Fibroblast of the aortic adventitia (primary cell): ENCODE results near the gene WIPI1. TPM values are rescaled to one million over a fixed set of nuclear protein-coding genes. Genes with fewer than 3 reads are reported as not detected.

Source experiments
- DNase-seq: peaks from one replicate; pipeline ENCODE4 v3.0.0-alpha.2; 2010; ENCODE audit warnings: low read depth
- H3K4me3 ChIP-seq: 2 replicates; pipeline ENCODE4 v1.5.1; 2011; ENCODE audit warnings: low read depth, mild to moderate bottlenecking, control low read depth, low read length, moderate library complexity
- total RNA-seq: library from RNA; depleted of rRNA; stranded (reverse); fragments of >200 nt; gene quantifications from 2 replicates; pipeline ENCODE4 v1.2.3, GENCODE V29; 2012; ENCODE audit warnings: low replicate concordance
- TF ChIP-seq, protein P1 (sequence below): IDR thresholded peaks from 2 replicates; pipeline ENCODE4 v1.5.1; 2011; ENCODE audit warnings: mild to moderate bottlenecking, low read length, control low read depth, inconsistent platforms; ENCODE audit not compliant: insufficient read depth

The WIPI1 gene
- total RNA-seq, 1 donor: 78.1 TPM

DNA sequence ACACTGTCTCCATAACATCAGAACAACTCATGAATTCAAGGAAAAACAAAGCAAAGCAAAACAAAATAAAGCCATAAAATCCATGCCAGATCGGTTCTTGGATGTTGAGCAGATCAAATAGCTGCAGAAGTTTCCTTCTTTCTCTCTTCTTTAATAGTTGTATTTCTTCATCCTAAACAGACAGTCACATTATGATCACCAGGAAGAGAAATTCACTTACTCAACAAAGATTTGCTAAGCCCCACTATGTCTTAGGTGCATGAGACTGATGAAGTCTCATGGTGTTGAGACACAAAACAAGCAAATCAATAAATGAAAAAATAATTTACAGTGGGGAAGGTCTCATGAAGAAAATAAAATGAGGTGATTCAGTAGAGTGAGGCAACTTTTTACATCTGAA, 72.8 kb downstream of the WIPI1 start:
- DNase-seq: no peak
- no peak overlapping the region for H3K4me3 ChIP-seq
- TF ChIP-seq, protein P1, sequence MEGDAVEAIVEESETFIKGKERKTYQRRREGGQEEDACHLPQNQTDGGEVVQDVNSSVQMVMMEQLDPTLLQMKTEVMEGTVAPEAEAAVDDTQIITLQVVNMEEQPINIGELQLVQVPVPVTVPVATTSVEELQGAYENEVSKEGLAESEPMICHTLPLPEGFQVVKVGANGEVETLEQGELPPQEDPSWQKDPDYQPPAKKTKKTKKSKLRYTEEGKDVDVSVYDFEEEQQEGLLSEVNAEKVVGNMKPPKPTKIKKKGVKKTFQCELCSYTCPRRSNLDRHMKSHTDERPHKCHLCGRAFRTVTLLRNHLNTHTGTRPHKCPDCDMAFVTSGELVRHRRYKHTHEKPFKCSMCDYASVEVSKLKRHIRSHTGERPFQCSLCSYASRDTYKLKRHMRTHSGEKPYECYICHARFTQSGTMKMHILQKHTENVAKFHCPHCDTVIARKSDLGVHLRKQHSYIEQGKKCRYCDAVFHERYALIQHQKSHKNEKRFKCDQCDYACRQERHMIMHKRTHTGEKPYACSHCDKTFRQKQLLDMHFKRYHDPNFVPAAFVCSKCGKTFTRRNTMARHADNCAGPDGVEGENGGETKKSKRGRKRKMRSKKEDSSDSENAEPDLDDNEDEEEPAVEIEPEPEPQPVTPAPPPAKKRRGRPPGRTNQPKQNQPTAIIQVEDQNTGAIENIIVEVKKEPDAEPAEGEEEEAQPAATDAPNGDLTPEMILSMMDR: no peak

GRCh38 chr17:68383443-68384321, 73.6 kb downstream of the WIPI1 start:
- DNase-seq: peak; percentile 56
- TF ChIP-seq, protein P1: no peak
- no peak overlapping the region for H3K4me3 ChIP-seq

DNA sequence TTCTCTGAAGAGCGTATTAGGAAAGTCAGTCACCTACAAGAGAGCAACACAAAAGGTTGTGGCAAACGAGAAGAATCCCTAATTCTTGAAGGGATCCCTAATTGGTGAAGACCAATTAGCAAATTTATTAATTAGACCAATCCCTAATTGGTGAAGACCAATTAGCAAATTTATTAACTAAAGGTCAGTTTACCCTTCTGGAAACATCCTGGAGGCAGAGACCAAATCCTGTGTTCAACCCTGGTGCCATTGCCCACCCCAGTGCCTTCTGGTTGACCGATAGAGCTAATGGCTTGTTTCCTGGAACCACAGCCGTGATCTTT, 74.2 kb downstream of the WIPI1 start:
- TF ChIP-seq, protein P1: no peak
- DNase-seq: no peak
- no peak overlapping the region for H3K4me3 ChIP-seq

DNA sequence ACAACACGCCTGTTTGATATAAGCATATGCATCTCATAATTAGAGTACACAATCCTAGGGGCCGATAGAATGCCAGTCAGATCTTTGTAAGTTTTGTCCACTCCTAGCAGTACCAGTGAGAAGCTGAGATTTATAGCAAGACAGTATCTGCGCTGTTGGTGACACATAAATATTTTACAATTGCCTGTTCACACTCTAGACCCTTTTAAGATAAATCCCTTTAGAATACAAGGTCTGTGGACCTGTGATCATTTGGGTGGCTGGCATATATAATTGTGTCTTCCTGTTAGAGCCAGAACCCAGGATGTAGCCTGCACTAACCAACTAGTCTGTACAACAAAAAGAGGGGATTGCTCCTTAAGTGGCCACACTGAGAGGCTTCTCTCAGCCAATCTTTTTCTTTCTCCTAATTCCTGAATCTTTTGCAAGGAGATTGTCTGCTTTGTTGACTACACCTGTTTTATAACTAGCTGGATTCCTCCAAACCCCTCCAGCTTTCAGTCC, 74.7 kb downstream of the WIPI1 start:
- no peak overlapping the region for H3K4me3 ChIP-seq
- TF ChIP-seq, protein P1: no peak
- no peak for DNase-seq

- DNase-seq: no peak
- TF ChIP-seq, protein P1: no peak
- H3K4me3 ChIP-seq: no peak overlapping the region
These were observed 76.0 kb downstream of the WIPI1 start for GRCh38 chr17:68381076-68381900.

- TF ChIP-seq, protein P1: no peak
- no peak for DNase-seq
- H3K4me3 ChIP-seq: no peak overlapping the region
These were observed 77.3 kb downstream of the WIPI1 start for GRCh38 chr17:68379692-68380677.
